Endothelial cell of hepatic sinusoid (primary cell): Measurements from ENCODE around the gene FBXL20.

Source experiments
- in situ Hi-C: cut with HindIII; loops from 2 replicates; pipeline ENCODE4 v1.10.0; 2017; ENCODE audit warnings: low sequenced_read_pairs

The FBXL20 gene

GRCh38 chr17:39229274-39229913 is 172.0 kb downstream of the FBXL20 start:
- in situ Hi-C loops, result no loop called here

GRCh38 chr17:39227364-39227919 is 174.0 kb downstream of the FBXL20 start:
- in situ Hi-C loops, result no loop called here

- in situ Hi-C loops, result no loop called here
Observed at GRCh38 chr17:39225959-39226683, 175.3 kb downstream of the FBXL20 start.

GRCh38 chr17:39225308-39225958 is 176.0 kb downstream of the FBXL20 start, which contains the start of gene STAC2:
Gene STAC2, minus strand, starts transcription at chr17:39225945. Its CDS starts 443 bp downstream, at chr17:39225502.
- in situ Hi-C loops, result no loop called here

DNA sequence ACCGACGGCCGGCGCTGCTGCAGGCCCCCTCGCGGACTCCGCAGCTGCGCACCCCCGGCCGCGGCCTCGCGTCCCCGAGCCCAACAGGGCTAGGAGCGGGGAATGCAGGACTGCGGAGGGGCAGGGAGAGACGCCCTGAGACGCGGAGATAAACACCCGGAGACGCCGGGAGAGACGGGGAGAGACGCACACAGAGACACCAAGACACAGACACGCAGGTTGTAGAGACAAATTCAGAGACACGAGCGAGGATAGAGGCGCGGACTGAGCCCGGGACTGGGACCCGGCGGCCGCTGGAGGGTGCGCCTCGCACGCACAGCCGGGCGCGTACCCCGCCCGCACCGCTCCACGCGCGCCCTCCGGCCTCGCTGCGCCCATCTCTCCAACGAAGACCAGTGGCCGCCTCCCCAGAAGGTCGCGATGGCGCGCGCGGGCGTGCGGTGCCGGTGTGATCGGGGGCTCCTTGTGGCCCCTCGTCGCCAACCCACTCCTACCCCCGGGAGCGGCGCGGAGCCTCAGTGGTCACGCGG is 176.6 kb downstream of the FBXL20 start:
- in situ Hi-C loops, result no loop called here

- in situ Hi-C loops, result no loop called here
Observed at GRCh38 chr17:39223907-39224777, 177.3 kb downstream of the FBXL20 start.

DNA sequence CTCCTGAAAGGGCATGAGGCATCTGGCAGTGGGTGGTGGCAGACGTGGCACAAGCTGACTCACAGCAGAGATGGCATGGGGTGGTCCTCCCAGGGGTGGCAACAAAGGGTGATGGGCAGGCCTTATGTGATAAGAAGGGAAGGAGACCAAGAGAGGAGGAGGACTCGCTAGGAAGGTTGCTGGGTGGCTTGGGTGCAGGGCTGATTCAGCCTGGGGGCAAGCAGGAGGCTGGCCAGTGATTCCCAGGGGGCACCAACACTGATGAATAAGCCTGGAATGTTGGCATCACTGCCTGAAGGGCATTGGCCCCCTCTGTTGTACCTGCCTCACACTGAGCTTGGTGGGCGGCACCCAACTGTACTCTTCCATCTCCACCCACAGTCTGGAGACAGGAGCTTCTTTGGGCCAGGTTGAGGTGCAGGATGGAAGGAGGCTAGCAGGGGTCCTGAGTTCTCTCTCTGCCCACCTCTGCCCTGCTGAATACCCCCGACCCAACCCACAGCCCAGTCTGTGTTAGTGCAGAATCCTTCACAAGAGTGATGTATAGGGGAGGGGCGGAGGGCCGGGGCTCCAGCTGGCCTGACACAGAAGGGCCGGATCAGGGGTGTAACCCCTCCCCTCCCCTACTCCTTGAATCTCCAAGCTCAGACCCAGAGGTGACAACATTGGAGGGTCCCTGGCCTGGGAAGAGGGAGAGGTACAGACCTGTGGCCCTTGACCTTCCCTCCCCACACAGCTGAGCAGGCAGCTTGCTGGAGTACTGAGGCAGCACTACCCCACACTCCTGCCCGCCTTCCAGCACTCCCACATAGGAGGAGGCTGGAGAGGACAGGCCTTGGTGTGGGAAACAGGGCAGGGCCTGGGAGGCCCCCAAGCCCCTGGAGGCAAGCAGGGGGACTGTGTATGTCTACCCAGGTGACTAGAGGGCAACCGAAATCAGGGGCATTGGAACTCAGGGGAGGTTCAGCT is 178.3 kb downstream of the FBXL20 start:
- in situ Hi-C loops, result no loop called here

GRCh38 chr17:39222151-39222550 is 179.3 kb downstream of the FBXL20 start:
- in situ Hi-C loops, result no loop called here

DNA sequence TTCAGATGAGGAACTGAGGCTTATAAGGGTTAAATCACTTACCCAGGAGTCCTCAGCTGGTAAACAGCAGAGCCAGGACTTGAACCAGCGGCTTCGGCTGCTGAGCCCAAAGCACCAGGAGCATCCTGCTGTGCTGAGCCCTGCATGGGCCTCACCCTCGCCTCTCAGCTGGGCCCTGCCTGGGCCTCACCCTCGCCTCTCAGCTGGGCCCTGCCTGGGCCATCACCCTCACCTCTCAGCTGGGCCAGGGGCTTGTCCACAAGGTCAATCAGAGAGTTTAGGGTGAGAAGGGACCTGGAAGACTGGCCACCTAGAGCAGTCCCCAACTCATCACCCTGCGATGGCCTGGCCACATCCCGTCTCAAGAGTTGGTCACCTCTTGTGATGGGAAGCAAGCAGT is 179.9 kb downstream of the FBXL20 start:
- in situ Hi-C loops, result no loop called here

GRCh38 chr17:39219647-39220154 is 181.7 kb downstream of the FBXL20 start:
- in situ Hi-C loops, result no loop called here

DNA sequence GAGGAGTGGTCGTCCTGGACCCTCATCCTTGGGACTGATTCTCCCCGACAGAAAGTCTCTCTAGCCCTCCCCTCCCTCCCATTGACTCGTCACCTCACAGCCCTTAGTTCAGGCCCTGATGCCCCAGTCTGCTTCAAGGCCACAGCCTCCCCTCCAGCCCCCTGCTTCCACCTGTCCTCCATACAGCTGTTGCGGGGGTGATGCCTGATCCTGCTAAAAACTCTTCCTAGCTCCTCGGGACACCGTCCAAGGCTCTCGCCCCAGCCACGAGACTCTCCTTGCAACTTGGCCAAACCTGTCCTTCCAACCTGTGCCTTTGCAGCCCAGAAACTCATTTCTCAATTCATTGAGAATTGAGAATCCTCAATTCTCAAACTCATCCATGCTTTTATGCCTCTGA is 182.5 kb downstream of the FBXL20 start:
- in situ Hi-C loops, result no loop called here

DNA sequence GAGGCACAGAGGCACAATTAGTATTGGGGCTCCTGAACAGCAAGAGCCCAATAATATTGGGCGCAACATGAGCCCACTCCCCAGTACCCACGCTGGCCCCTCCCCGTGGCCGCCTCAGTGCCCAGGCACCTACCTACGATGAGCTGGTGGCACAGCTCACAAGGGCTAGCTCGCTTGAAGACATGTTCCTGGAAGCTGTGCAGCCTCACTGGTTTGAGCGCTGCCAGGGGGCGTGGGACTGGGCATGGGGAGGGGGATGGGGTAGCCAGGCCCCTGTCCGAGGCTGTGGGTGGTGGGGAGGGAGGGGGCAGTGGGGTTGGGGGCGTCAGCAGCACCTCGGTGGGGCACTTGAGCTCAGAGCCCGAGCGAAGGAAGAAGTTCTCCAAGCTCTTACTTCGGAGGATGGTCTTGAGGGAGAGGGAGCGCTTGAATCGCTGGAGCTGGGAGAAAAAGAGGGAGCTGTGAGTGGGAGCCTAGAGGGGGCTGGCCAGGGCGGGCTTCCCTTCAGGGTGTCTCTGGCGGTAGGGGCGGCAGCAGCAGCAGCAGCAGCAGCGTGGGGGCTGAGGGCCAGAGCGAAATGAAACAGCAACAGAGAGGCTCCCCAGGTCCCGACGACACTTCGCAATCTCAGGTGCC is 183.6 kb downstream of the FBXL20 start:
- in situ Hi-C loops, result no loop called here

DNA sequence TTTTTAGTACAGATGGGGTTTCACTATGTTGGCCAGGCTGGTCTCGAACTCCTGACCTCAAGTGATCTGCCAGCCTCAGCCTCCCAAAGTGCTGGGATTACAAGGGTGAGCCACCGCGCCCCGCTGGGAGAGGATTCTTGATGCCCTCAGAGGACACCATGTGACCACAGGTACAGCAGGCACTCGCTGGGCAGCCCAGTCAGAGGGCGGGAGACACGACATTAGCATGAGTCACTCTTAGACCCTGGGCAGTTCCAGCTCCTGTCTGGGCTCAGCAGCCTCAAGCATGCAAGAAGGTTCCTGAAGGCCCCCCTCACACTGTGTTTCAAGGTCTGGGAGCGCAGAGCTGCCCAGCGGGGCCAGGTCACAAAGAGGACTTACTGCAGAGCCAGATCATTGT is 187.6 kb downstream of the FBXL20 start:
- in situ Hi-C loops, result no loop called here

- in situ Hi-C loops, result no loop called here
Observed at GRCh38 chr17:39212841-39213480, 188.5 kb downstream of the FBXL20 start.

GRCh38 chr17:39212195-39212810 is 189.1 kb downstream of the FBXL20 start:
- in situ Hi-C loops, result no loop called here

GRCh38 chr17:39210093-39210434 is 191.4 kb downstream of the FBXL20 start:
- in situ Hi-C loops, result no loop called here

DNA sequence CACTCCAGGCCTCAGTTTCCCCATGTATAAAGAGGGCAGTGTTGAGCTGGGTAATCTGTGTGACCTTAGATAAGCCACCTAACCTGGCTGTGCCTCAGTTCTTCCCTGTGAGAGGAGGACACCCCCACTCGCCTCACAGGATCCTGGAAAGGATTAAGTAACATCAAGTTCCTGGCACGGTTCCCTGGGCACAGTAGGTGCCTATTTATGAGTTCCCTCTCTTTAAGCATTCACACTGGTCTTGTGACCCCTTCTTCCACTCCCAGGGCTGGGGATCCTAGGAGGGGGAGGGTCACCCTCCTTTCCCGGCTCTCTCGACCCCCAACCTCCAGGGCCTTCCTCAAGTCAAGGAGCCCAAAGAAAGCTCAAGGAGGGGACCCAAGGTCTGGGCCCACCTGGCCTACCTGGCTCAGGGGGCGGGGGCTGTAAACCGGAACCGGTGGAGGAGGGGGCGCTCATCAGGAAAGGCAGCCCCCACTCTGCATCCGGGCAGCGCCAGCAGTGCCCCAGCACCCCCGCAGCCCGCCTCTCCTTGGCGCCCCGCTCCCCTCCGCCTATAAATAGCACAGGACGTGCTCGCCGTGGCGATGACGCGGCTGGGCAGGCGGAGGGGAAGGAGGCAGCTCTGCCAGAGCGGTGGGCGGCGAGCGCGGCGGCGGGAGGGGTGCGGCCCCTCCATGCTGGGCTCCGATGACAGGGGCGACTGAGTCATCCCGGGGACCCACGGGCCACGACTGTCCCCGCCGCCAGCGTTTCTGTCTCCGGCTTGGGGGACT is 191.9 kb downstream of the FBXL20 start:
- in situ Hi-C loops, result no loop called here
